Fibroblast of mammary gland (primary cell): Measurements from ENCODE around the gene PSMA6.
A peak's percentile ranks its signal among the peaks of the same experiment; 100 is the strongest.
"Not testable (repeated sequence)": the region's sequence is repeated elsewhere in the genome, so short reads cannot be mapped to it uniquely, and the experiment has no call there.

Experiments used
- DNase-seq: peaks from one replicate; pipeline ENCODE4 v3.0.0-alpha.2; 2010; ENCODE audit warnings: low read depth
- H3K4me3 ChIP-seq: 2 replicates; pipeline ENCODE4 v1.5.1; 2011; ENCODE audit warnings: low read depth, mild to moderate bottlenecking, low read length, moderate library complexity; ENCODE audit not compliant: control insufficient read depth
- TF ChIP-seq, protein P1 (sequence below): conservative IDR thresholded peaks from 2 replicates; pipeline ENCODE4 v1.5.1; 2011; ENCODE audit warnings: low read depth, low read length, inconsistent platforms; ENCODE audit not compliant: control insufficient read depth, insufficient read depth

Gene PSMA6

DNA sequence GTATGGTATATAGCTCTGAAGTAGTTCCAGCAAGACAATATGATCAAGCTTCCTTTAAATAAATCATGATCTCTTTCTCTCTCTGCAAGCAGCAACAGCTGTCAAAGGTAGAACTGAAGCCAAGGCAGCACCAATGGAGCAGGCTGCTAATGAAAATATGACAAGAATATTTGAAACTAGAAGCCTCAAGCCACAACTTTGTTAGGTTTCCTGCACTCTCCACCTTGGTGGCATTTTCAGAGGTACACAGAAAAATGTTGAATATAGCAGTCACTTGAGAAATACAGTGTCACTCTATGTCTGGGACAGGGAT is 43.8 kb upstream of the PSMA6 start:
- TF ChIP-seq, protein P1, sequence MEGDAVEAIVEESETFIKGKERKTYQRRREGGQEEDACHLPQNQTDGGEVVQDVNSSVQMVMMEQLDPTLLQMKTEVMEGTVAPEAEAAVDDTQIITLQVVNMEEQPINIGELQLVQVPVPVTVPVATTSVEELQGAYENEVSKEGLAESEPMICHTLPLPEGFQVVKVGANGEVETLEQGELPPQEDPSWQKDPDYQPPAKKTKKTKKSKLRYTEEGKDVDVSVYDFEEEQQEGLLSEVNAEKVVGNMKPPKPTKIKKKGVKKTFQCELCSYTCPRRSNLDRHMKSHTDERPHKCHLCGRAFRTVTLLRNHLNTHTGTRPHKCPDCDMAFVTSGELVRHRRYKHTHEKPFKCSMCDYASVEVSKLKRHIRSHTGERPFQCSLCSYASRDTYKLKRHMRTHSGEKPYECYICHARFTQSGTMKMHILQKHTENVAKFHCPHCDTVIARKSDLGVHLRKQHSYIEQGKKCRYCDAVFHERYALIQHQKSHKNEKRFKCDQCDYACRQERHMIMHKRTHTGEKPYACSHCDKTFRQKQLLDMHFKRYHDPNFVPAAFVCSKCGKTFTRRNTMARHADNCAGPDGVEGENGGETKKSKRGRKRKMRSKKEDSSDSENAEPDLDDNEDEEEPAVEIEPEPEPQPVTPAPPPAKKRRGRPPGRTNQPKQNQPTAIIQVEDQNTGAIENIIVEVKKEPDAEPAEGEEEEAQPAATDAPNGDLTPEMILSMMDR, result no peak
- no peak overlapping the region for H3K4me3 ChIP-seq
- DNase-seq, result no peak

DNA sequence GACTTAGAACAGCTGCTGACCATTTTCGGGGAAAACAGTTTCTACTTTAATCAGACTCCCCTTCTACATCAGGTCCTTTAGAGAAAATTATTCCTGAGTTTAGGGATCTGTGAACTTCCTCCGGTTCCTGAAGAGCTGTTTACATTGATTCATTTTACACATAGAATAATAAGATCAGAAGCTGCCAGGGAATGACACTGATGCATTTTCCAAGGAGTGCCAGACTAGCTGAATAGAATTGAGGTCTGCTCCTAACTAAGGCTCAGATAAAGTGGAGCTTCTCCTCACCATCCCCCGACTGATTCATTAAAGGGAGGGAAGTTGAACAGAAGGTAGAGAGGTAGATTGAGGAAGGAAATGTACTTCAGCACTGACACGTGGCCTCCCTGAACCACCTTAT is 41.9 kb upstream of the PSMA6 start:
- DNase-seq, result no peak
- TF ChIP-seq, protein P1, result no peak
- no peak overlapping the region for H3K4me3 ChIP-seq

DNA sequence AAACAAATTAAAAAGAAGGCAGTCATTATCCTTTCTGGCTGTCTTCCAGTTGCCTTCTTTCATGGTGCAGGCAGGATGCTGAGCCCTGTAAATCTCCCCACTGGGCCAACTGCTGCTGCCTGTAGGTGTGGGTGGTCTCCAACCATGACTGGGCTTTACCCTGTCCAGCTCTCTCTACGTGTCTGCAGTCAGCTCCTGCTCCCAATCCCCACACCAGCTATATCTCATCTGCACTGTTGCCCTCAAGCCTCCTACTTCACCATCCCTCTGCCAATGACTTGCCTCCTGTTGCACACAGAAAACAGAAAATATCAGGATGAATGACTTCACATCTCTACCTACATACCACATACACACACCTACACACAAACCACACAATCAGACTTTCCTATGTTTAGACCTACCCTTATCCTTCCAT is 39.7 kb upstream of the PSMA6 start:
- TF ChIP-seq, protein P1, result no peak
- no peak for DNase-seq
- H3K4me3 ChIP-seq, result no peak overlapping the region

GRCh38 chr14:35253056-35253455 is 39.1 kb upstream of the PSMA6 start:
- H3K4me3 ChIP-seq, result not testable (repeated sequence)

DNA sequence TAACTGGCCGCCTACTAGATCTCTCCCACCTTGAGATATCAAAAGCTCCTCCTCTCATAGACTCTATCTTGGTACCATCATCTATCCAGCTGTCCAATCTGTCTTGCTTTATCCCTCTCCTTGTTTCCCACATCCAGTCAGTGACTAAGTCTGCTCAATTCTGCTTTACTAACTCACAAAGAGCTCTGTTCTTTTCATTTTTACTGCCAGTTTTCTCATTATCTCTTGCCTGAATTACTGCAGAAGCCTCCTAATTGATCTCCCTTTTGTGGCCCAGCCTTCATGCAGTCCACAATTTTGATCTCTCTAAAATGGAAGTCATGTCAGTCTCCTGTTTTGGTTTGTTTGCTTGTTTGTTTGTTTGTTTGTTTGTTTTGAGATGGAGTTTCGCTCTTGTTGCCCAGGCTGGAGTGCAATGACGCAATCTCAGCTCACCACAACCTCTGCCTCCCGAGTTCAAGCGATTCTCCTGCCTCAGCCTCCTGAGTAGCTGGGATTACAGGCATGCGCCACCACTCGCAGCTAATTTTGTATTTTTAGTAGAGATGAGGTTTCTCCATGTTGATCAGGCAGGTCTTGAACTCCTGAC is 38.1 kb upstream of the PSMA6 start:
- not testable (repeated sequence) for H3K4me3 ChIP-seq, DNase-seq

More at GRCh38 chr14:35253056-35253455, 39.1 kb upstream of the PSMA6 start:
- DNase-seq, result not testable (repeated sequence)

DNA sequence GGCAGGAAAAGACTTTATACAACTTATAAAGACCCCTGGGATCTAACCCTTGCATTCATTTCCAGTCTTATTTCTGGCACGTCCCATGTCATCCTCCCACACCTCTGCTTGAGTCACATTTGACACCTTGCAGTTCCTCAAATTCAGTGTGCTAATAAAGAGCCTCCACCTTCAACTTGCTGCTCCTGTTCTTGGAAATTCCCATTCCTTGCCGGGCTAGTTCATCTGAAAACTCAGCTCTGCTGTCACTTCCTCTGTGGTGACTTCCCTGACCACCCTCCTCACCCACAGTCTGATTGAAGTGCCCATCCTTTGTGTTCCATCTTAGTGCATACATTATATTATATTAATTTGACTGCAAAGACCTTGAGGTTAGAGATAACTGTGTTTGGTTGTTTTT is 37.4 kb upstream of the PSMA6 start:
- no peak overlapping the region for H3K4me3 ChIP-seq
- TF ChIP-seq, protein P1, result no peak
- DNase-seq, result no peak

- no peak overlapping the region for H3K4me3 ChIP-seq
- no peak for DNase-seq
- TF ChIP-seq, protein P1, result no peak
Measured at GRCh38 chr14:35255711-35256110, 36.5 kb upstream of the PSMA6 start.

DNA sequence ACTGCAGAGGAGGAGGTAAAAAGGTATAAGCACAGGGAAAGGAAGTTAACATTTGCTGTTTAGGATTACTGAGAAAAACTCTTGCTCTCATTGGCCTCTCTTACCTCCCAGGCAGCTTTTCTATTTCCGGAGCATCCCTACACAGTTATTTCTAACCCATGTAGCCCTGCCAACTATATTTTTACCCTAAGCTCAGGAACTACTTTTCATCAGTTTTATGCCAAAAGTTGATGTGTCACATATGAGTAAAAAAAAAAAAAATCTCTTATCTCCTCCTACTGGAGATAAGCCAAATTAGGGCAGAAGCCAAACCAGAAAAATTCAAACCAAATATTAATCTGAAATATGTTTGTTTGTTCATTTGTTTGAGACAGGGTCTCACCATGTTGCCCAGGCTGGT is 34.4 kb upstream of the PSMA6 start:
- H3K4me3 ChIP-seq, result no peak overlapping the region
- DNase-seq, result peak; percentile 47
- TF ChIP-seq, protein P1, result no peak
